Adrenal gland (tissue), 12 donors: ENCODE results near the gene KLF17. TPM values are rescaled to one million over a fixed set of nuclear protein-coding genes. Genes with fewer than 3 reads are reported as not detected.

ENCODE experiments used
- DNase-seq, 7 donors: peaks; one replicate each; pipeline ENCODE4 v3.0.0-alpha.2; 2019 to 2020
- H3K27ac ChIP-seq, 5 donors: fragments of 200-600 bp; sonication (generic) in 4 of 5; 1 replicate in 3 of 5; 2 replicates in 2 of 5; pipeline versions ENCODE4 v1.5.1 to v1.8.0; 2016 to 2020; ENCODE audit warnings: mild to moderate bottlenecking in 1 of 5
- H3K27me3 ChIP-seq: fragments of 200-600 bp; 2 replicates; pipeline ENCODE4 v1.8.0; 2021
- H3K36me3 ChIP-seq, 2 donors: fragments of 200-600 bp; replicated peaks in 1 of 2; 1 replicate in 1 of 2; 2 replicates in 1 of 2; pipeline versions ENCODE4 v1.5.1 to v1.8.0; 2018 to 2022
- H3K4me1 ChIP-seq, 2 donors: fragments of 200-600 bp; replicated peaks in 1 of 2; 1 replicate in 1 of 2; 2 replicates in 1 of 2; pipeline versions ENCODE4 v1.5.1 to v1.8.0; 2018 to 2021
- H3K4me3 ChIP-seq, 4 donors: fragments of 200-600 bp; sonication (generic) in 3 of 4; one replicate each; pipeline ENCODE4 v1.5.1; 2016 to 2018
- H3K9me3 ChIP-seq, 3 donors: fragments of 200-600 bp; sonication (generic) in 1 of 3; replicated peaks in 1 of 3; 1 replicate in 2 of 3; 2 replicates in 1 of 3; pipeline versions ENCODE4 v1.5.1 to v1.8.0; 2016 to 2021
- POLR2A ChIP-seq, 2 donors: fragments of 450-650 bp; IDR thresholded peaks; one replicate each; pipeline ENCODE4 v1.6.1; 2017; ENCODE audit warnings: antibody characterized with exemption in 2 of 2, mild to moderate bottlenecking in 2 of 2, moderate library complexity in 1 of 2
- WGBS, 4 donors: extraction: QIAGEN DNeasy Blood & Tissue Kit in 2 of 4; methylation state at CpG; one replicate each; pipeline versions ENCODE4 v1.1.5 to v1.1.7; 2013 to 2017; 5-methylcytosine and 5-hydroxymethylcytosine counted together
- intact Hi-C, 2 donors: fragments of 100-400 bp; cut with DNase I; formaldehyde crosslinking; loops; one replicate each; pipeline versions ENCODE4 v1.14.1 to v1.15.0; 2022 to 2023
- polyA plus RNA-seq, 3 donors: library from polyadenylated mRNA; stranded (reverse); fragments of 200-250 nt in 2 of 3; fragments of 350-450 nt in 1 of 3; fragmentation: Illumina TruSeq in 1 of 3; extraction: RNeasy Lipid Tissue Mini Kit (QIAGEN cat#74804) in 1 of 3; gene quantifications; one replicate each; pipeline ENCODE4 v1.2.3, GENCODE V29; 2013 to 2014
- total RNA-seq, 9 donors: library from RNA; depleted of rRNA in 4 of 9; stranded (reverse); fragments of >200 nt in 4 of 9; fragments of 120-200 nt in 1 of 9; fragmentation: NEBNext Ultra II Directional in 1 of 9; extraction: Animal tissue kit (Norgen Biotek cat#: 25700) in 1 of 9; gene quantifications; one replicate each; pipeline versions ENCODE4 v1.1.0 to v1.2.4, GENCODE V29; 2013 to 2023
- TF ChIP-seq, protein P1 (sequence below), 6 experiments: fragments of 450-650 bp in 4 of 6; fragments of 200-600 bp in 2 of 6; sonication (generic) in 1 of 6; IDR thresholded peaks; 1 replicate in 5 of 6; 2 replicates in 1 of 6; pipeline versions ENCODE4 v1.5.1 to v1.8.0; 2016 to 2021; ENCODE audit warnings: antibody characterized with exemption in 6 of 6, mild to moderate bottlenecking in 2 of 6, moderate library complexity in 1 of 6
- donor health status: healthy with polysubstance abuse.
- donor health status: Bipolar disorder and iron deficiency.
- donor health status: DM: yes; HTN: yes; CAD: no.
- donor health status: DM: no; HTN: no; CAD: no.
- donor health status: DM: no; HTN: no; CAD: no.
- donor health status: DM: yes; HTN: yes; CAD: no.

The KLF17 gene
- total and polyA plus RNA-seq, 12 donors: 0.14 to 4.6 (median 0.78) TPM; not detected in 1

DNA sequence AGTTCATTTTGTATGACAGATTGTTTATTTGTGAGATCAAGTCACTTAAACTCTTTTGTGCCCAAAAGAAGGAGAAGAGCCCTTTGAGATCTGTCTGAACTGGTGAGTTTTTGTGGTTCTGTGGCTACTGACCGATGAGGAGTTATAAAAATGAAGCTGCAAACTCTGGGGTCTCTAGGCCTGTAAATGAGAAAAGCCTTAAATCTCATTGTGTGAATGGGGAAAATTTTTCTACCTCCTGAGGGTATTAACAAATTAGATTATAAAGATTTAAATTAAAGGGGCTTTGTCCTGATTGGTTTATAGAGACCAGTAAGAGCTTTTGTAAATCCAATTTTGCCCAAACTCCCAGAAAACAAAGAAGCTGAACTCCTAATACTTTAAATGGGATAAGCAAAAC lies 9.7 kb upstream of the KLF17 start:
- 95 to 100% (median 98%) methylated on average over 1 of the region's 1 CpG for WGBS, 4 donors
- intact Hi-C loops: no loop called here

DNA sequence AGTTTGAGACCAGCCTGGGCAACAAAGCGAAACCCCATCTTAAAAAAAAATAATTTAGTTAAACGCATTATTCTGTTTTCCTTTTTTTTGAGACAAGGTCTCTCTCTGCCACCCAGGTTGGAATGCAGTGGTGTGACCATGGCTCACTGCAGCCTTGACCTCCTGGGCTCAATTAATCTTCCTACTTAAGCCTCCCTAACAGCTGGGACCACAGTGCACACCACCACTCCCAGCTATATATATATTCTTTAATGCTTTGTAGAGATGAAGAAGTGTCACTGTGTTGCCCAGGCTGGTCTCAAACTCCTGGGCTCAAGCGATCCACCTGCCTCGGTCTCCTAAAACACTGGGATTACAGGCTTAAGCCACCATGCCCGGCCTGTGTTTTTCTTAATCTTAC lies 7.7 kb upstream of the KLF17 start:
- Histone ChIP-seq H3K27ac (no peak overlapping the region), H3K36me3 (no peaks in the 10 kb centered on the region), H3K9me3 (no peaks in the 10 kb centered on the region), H3K4me1 (peaks cover 0 to 27% of the 10 kb centered on the region in 2 donors), H3K27me3 (no peaks in the 10 kb centered on the region), H3K4me3 (no peak overlapping the region)
- no peak for TF ChIP-seq POLR2A (IDR thresholded peaks at IDR 0.05)
- TF ChIP-seq, protein P1, sequence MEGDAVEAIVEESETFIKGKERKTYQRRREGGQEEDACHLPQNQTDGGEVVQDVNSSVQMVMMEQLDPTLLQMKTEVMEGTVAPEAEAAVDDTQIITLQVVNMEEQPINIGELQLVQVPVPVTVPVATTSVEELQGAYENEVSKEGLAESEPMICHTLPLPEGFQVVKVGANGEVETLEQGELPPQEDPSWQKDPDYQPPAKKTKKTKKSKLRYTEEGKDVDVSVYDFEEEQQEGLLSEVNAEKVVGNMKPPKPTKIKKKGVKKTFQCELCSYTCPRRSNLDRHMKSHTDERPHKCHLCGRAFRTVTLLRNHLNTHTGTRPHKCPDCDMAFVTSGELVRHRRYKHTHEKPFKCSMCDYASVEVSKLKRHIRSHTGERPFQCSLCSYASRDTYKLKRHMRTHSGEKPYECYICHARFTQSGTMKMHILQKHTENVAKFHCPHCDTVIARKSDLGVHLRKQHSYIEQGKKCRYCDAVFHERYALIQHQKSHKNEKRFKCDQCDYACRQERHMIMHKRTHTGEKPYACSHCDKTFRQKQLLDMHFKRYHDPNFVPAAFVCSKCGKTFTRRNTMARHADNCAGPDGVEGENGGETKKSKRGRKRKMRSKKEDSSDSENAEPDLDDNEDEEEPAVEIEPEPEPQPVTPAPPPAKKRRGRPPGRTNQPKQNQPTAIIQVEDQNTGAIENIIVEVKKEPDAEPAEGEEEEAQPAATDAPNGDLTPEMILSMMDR (IDR thresholded peaks at IDR 0.05): no peak
- DNase-seq: no peak
- WGBS, 4 donors: 85 to 87% (median 86%) methylated on average over 5 of the region's 5 CpGs
- intact Hi-C loops: no loop called here

More for the DNA sequence above, 9.7 kb upstream of the KLF17 start:
- Histone ChIP-seq H3K4me1 (peaks cover 0 to 27% of the 10 kb centered on the region in 2 donors), H3K27me3 (no peaks in the 10 kb centered on the region), H3K4me3 (no peak overlapping the region), H3K27ac (no peak overlapping the region), H3K9me3 (no peaks in the 10 kb centered on the region), H3K36me3 (no peaks in the 10 kb centered on the region)
- DNase-seq: no peak
- TF ChIP-seq POLR2A (IDR thresholded peaks at IDR 0.05): no peak
- TF ChIP-seq, protein P1 (IDR thresholded peaks at IDR 0.05): no peak

DNA sequence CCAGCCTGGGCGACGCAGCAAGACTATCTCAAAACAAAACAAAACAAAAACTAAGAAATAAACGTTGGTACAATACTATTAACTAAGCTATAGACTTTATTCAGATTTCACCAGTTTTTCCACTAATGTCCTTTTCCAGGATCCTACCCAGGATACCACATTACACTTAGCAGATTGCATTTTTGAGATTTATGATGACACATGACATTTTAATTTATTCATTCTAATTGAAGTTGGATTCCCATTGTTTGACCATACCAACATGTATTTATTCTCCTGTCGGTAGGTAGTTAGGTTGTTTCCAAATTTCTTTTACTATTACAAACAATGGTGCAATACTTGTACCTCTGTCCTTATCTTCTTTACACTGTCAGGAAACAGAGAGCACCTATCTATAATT lies 6.8 kb upstream of the KLF17 start:
- intact Hi-C loops: no loop called here
- no peaks in the 10 kb centered on the region for H3K9me3 ChIP-seq

DNA sequence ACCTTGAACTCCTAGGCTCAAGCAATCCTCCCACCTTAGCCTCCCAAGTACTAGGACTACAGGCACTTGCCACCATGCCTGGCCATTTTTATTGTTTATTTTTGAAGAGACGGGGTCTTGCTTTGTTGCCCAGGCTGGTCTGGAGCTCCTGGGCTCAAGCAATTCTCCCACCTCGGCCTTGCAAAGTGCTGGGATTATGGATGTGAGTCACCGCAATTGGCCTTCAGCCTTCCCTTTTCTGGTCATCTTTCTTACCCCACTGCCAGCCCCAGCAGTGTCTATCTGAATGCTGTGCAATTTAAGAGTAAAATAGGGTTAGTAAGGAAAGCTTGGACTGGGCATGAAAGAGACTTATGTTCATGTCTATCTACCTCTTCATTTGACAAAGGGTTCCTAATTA lies 6.1 kb upstream of the KLF17 start:
- H3K9me3 ChIP-seq: no peaks in the 10 kb centered on the region
- no peak overlapping the region for H3K4me3 ChIP-seq
- WGBS, 4 donors: 17 to 66% (median 41%) methylated on average over 3 of the region's 3 CpGs
- intact Hi-C loops: no loop called here
- H3K27me3 ChIP-seq: no peaks in the 10 kb centered on the region
- peak; percentile 47 to 77 (median 64) for DNase-seq
- no peak for TF ChIP-seq POLR2A (IDR thresholded peaks at IDR 0.05)
- TF ChIP-seq, protein P1 (IDR thresholded peaks at IDR 0.05): no peak
- no peaks in the 10 kb centered on the region for H3K36me3 ChIP-seq
- peaks cover 0 to 27% of the 10 kb centered on the region in 2 donors for H3K4me1 ChIP-seq
- peak overlapping the region in 2 of 5 donors; percentile 0 to 32 for H3K27ac ChIP-seq

More for the DNA sequence above, 6.8 kb upstream of the KLF17 start:
- TF ChIP-seq POLR2A (IDR thresholded peaks at IDR 0.05): no peak
- TF ChIP-seq, protein P1 (IDR thresholded peaks at IDR 0.05): no peak
- no peaks in the 10 kb centered on the region for H3K27me3 ChIP-seq
- H3K4me3 ChIP-seq: no peak overlapping the region
- no peak overlapping the region for H3K27ac ChIP-seq
- no peaks in the 10 kb centered on the region for H3K36me3 ChIP-seq
- H3K4me1 ChIP-seq: peaks cover 0 to 27% of the 10 kb centered on the region in 2 donors
- no peak for DNase-seq
- WGBS, 4 donors: 82 to 85% (median 82%) methylated on average over 4 of the region's 4 CpGs
